IPS-15b (cell line): ENCODE results near the gene HSPA9.

ENCODE experiments used
- H3K27me3 ChIP-seq: one replicate; pipeline ENCODE4 v1.6.1; 2013; ENCODE audit warnings: low read length; ENCODE audit not compliant: control insufficient read depth, insufficient read depth
- H3K36me3 ChIP-seq: one replicate; pipeline ENCODE4 v1.6.1; 2013; ENCODE audit warnings: low read length; ENCODE audit not compliant: control insufficient read depth, insufficient read depth
- H3K4me1 ChIP-seq: one replicate; pipeline ENCODE4 v1.6.1; 2013; ENCODE audit warnings: mild to moderate bottlenecking, low read length; ENCODE audit not compliant: control insufficient read depth, insufficient read depth
- H3K4me3 ChIP-seq: one replicate; pipeline ENCODE4 v1.5.1; 2013; ENCODE audit warnings: low read depth, low read length
- H3K9ac ChIP-seq: one replicate; pipeline ENCODE4 v1.6.1; 2013; ENCODE audit warnings: low read depth, mild to moderate bottlenecking, low read length
- H3K9me3 ChIP-seq: one replicate; pipeline ENCODE4 v1.6.1; 2013; ENCODE audit warnings: mild to moderate bottlenecking, low read length; ENCODE audit not compliant: control insufficient read depth, insufficient read depth

HSPA9 gene

DNA sequence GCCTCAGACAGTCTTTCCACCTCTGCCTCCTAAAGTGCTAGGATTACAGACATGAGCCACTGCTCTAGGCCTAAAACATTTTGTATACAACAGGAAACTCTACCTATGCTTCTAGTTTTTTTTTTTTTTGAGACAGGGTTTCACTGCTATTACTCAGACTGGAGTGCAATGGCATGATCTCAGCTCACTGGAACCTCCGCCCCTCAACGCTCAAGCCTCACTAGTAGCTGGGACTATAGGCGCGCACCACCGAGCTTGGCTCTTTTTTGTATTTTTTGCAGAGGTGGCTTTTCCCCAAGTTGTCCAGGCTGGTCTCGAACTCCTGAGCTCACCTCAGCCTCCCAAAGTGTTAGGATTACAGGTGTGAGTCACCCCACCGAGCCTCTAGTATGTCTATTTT, 5.4 kb downstream of the HSPA9 start:
- Histone ChIP-seq H3K36me3 (peaks cover 68% of the 10 kb centered on the region), H3K9ac (no peak overlapping the region), H3K4me1 (peaks cover 2% of the 10 kb centered on the region), H3K4me3 (no peak overlapping the region), H3K9me3 (no peaks in the 10 kb centered on the region), H3K27me3 (no peaks in the 10 kb centered on the region)

DNA sequence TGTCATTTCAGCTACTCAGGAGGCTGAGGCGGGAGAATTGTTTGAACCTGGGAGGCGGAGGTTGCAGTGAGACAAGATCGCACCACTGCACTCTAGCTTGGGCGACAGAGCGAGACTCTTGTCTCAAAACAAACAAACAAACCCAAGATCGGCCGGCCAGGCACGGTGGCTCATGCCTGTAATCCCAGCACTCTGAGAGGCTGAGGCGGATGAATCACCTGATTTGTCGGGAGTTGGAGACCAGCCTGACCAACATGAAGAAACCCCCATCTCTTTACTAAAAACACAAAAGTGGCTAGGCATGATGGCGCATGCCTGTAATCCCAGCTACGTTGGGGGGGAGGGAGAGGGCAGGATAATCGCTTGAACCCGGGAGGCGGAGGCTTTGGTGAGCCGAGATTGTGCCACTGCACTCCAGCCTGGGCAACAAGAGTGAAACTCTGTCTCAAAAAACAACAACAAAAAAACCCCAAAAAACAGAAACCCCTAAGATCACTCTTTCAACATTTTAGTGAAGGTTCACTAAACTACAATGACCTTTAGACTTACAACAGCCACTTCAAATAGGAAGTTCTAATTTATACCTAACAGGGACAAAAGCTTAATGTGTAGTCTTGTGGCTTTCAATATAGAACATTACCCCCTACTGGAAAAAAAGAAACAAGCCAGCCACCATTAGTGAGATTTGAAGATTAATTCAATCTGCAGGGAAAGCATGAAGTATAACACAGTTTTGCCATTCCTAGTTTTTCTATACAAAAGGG, 7.0 kb downstream of the HSPA9 start:
- H3K36me3 ChIP-seq = peaks cover 68% of the 10 kb centered on the region
- H3K9ac ChIP-seq = no peak overlapping the region
- H3K9me3 ChIP-seq = no peaks in the 10 kb centered on the region

DNA sequence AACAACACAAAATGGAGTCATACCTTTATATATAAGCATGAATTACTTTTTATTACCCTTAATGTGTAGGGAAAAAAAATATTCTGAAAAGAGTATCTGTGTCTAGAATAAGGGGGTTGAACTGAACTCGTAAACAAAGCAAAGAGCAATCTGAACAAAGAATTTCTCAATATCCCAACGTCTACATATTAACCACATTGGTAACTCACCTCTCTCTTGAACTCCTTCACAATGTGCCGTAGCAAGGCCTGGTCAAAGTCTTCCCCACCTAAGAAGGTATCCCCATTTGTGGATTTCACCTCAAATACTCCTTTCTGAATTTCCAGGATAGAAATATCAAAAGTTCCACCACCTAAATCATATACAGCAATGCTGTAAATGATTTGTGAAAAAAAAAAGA, 8.4 kb downstream of the HSPA9 start:
- Histone ChIP-seq H3K27me3 (no peaks in the 10 kb centered on the region), H3K4me3 (no peak overlapping the region), H3K4me1 (no peaks in the 10 kb centered on the region), H3K9ac (no peak overlapping the region), H3K9me3 (no peaks in the 10 kb centered on the region), H3K36me3 (peaks cover 58% of the 10 kb centered on the region)

More for the DNA sequence above, 7.0 kb downstream of the HSPA9 start:
- H3K27me3 ChIP-seq = no peaks in the 10 kb centered on the region
- H3K4me3 ChIP-seq = no peak overlapping the region
- no peaks in the 10 kb centered on the region for H3K4me1 ChIP-seq

DNA sequence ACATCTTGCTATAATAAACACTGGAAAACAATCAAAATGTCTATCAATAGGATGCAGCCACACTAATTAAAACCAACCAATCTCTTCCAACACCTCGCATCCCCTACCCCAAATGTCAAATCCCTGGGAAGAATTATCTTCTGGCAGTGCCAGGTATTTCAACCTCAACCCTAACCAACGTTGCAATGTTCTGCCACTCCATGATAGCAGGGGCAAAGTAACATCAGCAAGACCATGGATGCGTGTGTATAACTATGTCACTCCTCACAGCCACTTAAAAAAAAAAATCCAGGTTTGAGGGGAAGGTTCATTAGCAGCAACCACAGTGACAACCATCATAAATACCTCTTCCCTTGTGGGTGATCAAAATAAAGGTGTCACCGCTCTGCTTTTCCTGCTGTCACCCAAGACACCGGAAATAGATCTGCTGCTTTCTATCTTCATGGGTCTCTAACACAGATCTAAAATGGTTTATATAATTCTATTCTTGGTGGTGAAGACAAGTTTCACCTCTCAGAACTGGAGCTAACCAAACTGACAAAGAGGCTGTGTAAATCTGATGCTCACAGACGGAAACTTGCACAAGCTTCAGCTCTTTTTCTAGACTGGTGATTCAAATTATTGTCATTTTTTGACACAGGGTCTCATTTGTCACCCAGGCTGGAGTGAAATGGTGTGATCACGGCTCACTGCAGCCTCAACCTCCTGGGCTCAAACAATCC, 9.9 kb downstream of the HSPA9 start:
- H3K4me3 ChIP-seq = no peak overlapping the region
- H3K27me3 ChIP-seq = no peaks in the 10 kb centered on the region
- no peaks in the 10 kb centered on the region for H3K9me3 ChIP-seq
- no peak overlapping the region for H3K9ac ChIP-seq
- no peaks in the 10 kb centered on the region for H3K4me1 ChIP-seq
- H3K36me3 ChIP-seq = peaks cover 58% of the 10 kb centered on the region

DNA sequence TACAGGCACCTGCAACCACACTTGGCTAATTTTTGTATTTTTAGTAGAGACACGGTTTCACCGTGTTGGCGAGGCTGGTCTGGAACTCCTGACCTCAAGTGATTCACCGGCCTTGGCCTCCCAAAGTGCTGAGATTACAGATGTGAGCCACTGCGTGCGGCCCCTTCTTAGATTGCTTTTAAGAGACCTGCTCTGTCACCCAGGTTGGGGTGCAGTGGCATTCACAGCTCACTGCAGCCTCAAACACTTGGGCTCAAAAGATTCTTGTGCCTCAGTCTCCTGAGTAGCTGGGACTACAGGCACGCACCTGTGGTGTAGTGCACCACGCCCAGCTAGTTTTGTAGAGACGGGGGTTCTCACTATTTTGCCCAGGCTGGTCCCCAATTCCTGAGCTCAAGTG, 11.0 kb downstream of the HSPA9 start:
- H3K36me3 ChIP-seq = peaks cover 62% of the 10 kb centered on the region
- no peak overlapping the region for H3K9ac ChIP-seq
- no peaks in the 10 kb centered on the region for H3K27me3 ChIP-seq
- no peaks in the 10 kb centered on the region for H3K4me1 ChIP-seq
- H3K9me3 ChIP-seq = no peaks in the 10 kb centered on the region
- no peak overlapping the region for H3K4me3 ChIP-seq

DNA sequence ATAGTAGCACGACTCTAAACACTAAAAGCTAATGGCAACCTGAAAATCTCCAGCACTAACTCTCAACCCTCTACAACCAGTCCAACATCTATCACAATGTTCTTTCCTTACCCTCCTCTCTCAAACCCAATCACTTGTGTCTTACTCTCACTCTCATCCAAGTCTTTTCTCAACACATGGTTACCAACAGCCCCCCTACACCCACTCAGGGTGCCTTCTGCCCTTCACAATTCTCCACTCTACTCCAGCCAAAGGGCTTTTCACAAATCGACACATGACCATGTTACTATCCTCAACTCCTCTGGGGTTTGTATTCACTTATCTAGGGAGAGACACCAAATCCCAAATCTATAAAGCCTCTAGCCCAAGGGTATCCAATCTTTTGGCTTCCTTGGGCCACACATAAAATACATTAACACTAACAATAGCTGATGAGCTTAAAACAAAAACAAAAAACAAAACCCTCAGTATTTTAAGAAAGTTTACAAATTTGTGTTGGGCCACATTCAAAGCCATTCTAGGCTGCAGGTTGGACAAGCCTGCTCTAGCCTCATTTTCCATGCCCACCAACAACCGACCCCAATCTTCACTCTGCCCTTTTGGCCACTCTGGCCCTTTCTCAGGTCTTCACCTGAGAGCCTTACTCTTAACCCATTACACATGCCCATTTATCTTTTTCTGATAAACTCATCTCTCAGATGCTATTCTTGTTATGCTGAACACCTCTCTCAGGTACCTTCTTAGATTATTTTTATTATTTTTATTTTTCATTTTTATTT, 11.7 kb downstream of the HSPA9 start:
- Histone ChIP-seq H3K9ac (no peak overlapping the region), H3K9me3 (no peaks in the 10 kb centered on the region), H3K27me3 (no peaks in the 10 kb centered on the region), H3K4me1 (no peaks in the 10 kb centered on the region), H3K4me3 (no peak overlapping the region), H3K36me3 (peaks cover 63% of the 10 kb centered on the region)

DNA sequence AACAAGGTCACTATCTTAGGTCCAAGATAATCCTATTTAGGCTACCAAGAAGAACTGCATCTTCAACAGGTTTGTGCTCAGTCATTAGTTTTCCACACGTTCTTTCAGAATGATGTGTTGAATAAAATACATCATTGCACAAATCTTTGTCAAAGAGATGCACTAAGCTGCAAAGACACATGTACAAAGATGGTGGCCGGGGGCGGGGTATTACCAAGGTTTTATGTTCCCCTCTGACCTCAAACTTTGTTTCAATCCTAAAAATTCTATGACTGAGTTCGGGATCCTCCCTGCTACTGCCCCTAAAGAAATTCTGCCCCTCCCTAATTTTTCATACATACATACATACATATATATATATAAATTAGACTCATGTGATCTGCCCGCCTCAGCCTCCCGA, 14.2 kb downstream of the HSPA9 start:
- H3K9me3 ChIP-seq = no peaks in the 10 kb centered on the region
- H3K27me3 ChIP-seq = no peaks in the 10 kb centered on the region
- peaks cover 67% of the 10 kb centered on the region for H3K36me3 ChIP-seq
- no peak overlapping the region for H3K9ac ChIP-seq
- H3K4me3 ChIP-seq = no peak overlapping the region
- no peaks in the 10 kb centered on the region for H3K4me1 ChIP-seq

DNA sequence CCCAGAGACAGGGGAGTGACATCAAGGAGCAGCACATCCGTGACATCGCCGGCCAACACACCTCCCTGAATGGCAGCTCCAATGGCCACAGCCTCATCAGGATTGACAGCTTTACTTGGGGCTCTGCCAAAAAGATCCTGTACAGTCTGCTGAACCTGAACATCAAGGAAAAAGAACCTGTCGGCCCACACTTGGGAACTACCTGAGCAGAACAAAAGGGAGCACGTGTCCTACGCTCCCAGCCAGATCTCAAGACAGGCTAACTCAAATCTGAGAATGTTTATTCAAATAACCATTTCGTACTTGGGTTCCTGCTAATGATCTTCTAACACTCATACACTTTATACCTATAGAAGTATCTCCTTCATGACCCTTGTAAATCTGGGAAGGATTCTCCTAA, 15.3 kb downstream of the HSPA9 start:
- no peak overlapping the region for H3K4me3 ChIP-seq
- H3K36me3 ChIP-seq = peaks cover 63% of the 10 kb centered on the region
- no peaks in the 10 kb centered on the region for H3K4me1 ChIP-seq
- no peak overlapping the region for H3K9ac ChIP-seq
- H3K9me3 ChIP-seq = no peaks in the 10 kb centered on the region
- no peaks in the 10 kb centered on the region for H3K27me3 ChIP-seq

DNA sequence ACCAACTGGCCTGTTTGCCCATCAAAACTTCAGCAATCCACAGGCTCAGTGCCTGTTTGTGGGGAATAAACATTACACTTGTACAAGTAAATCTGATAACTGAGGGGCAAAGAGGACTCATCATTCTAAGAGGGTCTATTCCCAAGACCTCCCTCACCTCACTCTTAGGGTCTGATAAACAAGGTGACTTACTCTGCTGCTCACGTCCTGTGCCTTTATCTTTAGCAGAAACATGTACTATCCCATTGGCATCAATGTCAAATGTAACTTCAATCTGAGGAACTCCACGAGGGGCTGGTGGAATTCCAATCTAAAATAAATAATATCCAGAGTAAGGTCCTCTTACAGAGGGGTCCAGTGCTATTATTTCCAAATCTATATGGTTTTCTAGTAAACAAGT, 17.5 kb downstream of the HSPA9 start:
- Histone ChIP-seq H3K9ac (no peak overlapping the region), H3K9me3 (no peaks in the 10 kb centered on the region), H3K4me1 (no peaks in the 10 kb centered on the region), H3K4me3 (no peak overlapping the region), H3K27me3 (no peaks in the 10 kb centered on the region), H3K36me3 (peaks cover 63% of the 10 kb centered on the region)

DNA sequence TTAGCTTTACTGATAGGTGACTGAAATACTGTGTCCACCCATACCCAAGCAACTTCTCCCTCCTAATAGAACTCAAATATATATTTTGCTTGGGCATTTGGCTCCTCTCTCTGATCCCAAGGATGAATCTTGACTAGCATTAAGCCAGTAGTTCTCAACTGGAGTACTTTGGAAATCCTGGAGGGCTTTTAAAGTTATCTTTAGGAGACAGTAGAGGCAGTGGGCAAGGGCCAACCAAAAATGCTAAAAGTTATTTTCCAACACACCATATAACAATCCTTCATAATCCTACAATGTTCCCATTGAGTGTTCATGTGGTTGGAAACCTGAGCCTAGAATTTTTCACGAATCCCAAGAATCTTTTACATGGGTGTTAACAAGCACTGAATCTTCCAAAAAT, 21.1 kb downstream of the HSPA9 start:
- no peak overlapping the region for H3K9ac ChIP-seq
- H3K4me3 ChIP-seq = no peak overlapping the region
- peaks cover 40% of the 10 kb centered on the region for H3K36me3 ChIP-seq
- H3K9me3 ChIP-seq = no peaks in the 10 kb centered on the region
- H3K27me3 ChIP-seq = no peaks in the 10 kb centered on the region
- H3K4me1 ChIP-seq = no peaks in the 10 kb centered on the region

DNA sequence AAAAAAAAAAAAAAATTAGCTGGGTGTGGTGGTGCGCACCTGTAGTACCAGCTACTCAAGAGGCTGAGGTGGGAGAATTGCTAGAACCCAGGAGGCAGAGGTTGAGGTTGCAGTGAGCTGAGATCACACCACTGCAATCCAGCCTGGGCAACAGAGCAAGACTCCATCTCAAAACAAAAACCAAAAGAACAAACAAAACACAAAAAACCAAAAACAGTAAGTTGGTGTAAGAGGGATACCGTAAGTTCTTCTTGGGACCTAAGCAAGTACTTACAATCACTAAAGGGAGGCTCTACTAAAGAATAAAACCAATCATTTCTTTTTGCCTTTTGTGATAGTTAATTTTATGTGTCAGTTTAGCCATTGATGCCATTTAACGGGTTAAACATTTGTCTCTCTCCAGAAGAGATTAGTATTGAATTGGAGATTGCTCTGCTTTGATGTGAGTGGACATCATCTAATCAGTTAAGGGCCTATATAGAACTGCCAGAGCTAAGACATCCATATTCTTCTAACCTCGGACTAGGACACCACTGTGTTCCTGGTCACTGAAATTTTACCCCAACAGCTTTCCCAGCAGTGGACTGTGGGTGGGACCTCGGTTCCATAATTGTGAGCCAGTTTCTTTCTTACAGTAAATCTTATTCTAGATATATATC, 21.6 kb downstream of the HSPA9 start:
- Histone ChIP-seq H3K4me1 (no peaks in the 10 kb centered on the region), H3K4me3 (no peak overlapping the region), H3K9me3 (no peaks in the 10 kb centered on the region), H3K9ac (no peak overlapping the region), H3K36me3 (peaks cover 38% of the 10 kb centered on the region), H3K27me3 (no peaks in the 10 kb centered on the region)
